Measurements from ENCODE around the gene APOBEC3G. TPM values are rescaled to one million over a fixed set of nuclear protein-coding genes. Genes with fewer than 3 reads are reported as not detected.

The APOBEC3G gene
- total and polyA plus RNA-seq, 10 of the 15 experiments (the other 5 are each of a cell fraction or from before 2014, with no cell fraction given) = 103 to 232 (median 152) TPM

DNA sequence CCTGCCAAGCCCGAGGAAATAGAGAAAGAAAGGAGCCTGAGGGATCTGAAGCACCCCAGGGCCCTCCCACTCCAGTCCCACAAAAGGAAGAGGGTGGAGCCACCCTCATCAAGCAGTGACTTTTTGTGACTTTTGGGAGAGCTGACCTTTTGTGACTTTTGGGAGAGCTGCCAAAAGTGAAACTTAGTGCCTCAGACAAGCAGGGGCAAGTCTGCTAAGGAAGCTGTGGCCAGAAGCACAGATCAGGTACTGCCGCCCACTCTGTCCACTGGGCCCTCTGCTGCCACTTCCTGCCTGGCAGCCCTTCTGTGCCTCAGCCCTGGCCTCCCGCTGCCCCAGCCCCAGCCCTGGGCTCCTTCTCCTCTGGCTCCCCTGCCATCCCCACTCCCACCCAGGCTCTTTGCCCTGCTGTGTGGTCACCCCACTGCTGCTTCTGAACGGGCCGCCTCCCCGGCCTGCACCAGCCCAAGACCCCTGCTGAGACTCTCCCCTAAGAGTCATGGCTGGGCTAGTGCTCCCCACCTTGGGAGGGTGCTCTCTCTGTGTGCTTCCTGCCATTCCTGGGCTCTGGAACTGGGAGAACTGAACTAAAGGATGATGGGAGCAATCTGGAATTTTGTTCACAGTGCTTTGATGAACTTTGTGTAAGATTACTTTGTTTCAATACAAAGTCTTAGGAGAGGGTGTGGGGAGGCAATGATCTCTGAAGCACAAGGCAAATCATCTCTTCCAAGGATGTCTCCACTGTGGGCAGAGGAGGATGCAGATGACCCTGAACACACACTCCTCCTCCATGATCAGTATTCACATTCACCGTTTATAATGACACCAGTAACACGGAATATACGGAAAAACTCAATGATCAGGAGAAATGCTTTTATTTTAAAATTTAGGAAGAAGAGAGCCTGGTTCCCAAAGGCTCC lies 20.3 kb downstream of the APOBEC3G start, which contains the start of gene APOBEC3H (continued):
- TF ChIP-seq, protein P1, sequence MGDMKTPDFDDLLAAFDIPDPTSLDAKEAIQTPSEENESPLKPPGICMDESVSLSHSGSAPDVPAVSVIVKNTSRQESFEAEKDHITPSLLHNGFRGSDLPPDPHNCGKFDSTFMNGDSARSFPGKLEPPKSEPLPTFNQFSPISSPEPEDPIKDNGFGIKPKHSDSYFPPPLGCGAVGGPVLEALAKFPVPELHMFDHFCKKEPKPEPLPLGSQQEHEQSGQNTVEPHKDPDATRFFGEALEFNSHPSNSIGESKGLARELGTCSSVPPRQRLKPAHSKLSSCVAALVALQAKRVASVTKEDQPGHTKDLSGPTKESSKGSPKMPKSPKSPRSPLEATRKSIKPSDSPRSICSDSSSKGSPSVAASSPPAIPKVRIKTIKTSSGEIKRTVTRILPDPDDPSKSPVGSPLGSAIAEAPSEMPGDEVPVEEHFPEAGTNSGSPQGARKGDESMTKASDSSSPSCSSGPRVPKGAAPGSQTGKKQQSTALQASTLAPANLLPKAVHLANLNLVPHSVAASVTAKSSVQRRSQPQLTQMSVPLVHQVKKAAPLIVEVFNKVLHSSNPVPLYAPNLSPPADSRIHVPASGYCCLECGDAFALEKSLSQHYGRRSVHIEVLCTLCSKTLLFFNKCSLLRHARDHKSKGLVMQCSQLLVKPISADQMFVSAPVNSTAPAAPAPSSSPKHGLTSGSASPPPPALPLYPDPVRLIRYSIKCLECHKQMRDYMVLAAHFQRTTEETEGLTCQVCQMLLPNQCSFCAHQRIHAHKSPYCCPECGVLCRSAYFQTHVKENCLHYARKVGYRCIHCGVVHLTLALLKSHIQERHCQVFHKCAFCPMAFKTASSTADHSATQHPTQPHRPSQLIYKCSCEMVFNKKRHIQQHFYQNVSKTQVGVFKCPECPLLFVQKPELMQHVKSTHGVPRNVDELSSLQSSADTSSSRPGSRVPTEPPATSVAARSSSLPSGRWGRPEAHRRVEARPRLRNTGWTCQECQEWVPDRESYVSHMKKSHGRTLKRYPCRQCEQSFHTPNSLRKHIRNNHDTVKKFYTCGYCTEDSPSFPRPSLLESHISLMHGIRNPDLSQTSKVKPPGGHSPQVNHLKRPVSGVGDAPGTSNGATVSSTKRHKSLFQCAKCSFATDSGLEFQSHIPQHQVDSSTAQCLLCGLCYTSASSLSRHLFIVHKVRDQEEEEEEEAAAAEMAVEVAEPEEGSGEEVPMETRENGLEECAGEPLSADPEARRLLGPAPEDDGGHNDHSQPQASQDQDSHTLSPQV (IDR thresholded peaks at IDR 0.05) = no peak
- TF ChIP-seq NR2C2 (IDR thresholded peaks at IDR 0.05; ENCODE audit: borderline replicate concordance, control insufficient read depth, insufficient read length, low read depth) (no peak), NBN (IDR thresholded peaks at IDR 0.05) (0 out of 2 replicates have a peak, but pooled peaks have one; percentile 33), MTA3 (IDR thresholded peaks at IDR 0.05; ENCODE audit: borderline replicate concordance, low read length) (0 out of 2 replicates have a peak, but pooled peaks have one; percentile 30), CBX5 (IDR thresholded peaks at IDR 0.05; ENCODE audit: low read depth) (no peak), BRCA1 (IDR thresholded peaks at IDR 0.05; ENCODE audit: low read depth, low read length) (no peak), EP300 (IDR thresholded peaks at IDR 0.05; ENCODE audit: borderline replicate concordance in 1 of 2, control insufficient read depth in 1 of 2, low read depth in 2 of 2, low read length in 2 of 2) (no peak), ZNF24 (IDR thresholded peaks at IDR 0.05) (no peak), SPI1 (IDR thresholded peaks at IDR 0.05; ENCODE audit: borderline replicate concordance, insufficient read depth, low read depth, low read length) (peak; percentile 22; the same call in 1 of the 2 replicates), GATAD2B (conservative IDR thresholded peaks at IDR 0.05; ENCODE audit: low read depth) (peak; percentile 86), SMARCA5 (IDR thresholded peaks at IDR 0.05) (no peak), TCF12 (IDR thresholded peaks at IDR 0.05; ENCODE audit: low read depth, low read length) (no peak), STAT3 (IDR thresholded peaks at IDR 0.05; ENCODE audit: low read depth, low read length) (no peak), PAX8 (IDR thresholded peaks at IDR 0.05) (no peak), IKZF1 (conservative IDR thresholded peaks at IDR 0.05) (peak; percentile 92), ZBED1 (IDR thresholded peaks at IDR 0.05; ENCODE audit: borderline replicate concordance) (peak; percentile 61; the same call in 1 of the 2 replicates), MYB (IDR thresholded peaks at IDR 0.05; ENCODE audit: borderline replicate concordance, low read depth, low read length) (no peak), POLR2AphosphoS2 (IDR thresholded peaks at IDR 0.05; ENCODE audit: low read depth, low read length) (no peak), TARDBP (IDR thresholded peaks at IDR 0.05; ENCODE audit: borderline replicate concordance) (no peak), RUNX3 (IDR thresholded peaks at IDR 0.05; ENCODE audit: low read length) (peak; percentile 78), ETV6 (conservative IDR thresholded peaks at IDR 0.05 in 1 of 2, IDR thresholded peaks at IDR 0.05 in 1 of 2; ENCODE audit: borderline replicate concordance in 1 of 2, low read depth in 1 of 2) (peak in 1 of 2 experiments; percentile 57; a peak in 1 of 4 replicates), FOXM1 (IDR thresholded peaks at IDR 0.05; ENCODE audit: low read depth, low read length) (0 out of 2 replicates have a peak, but pooled peaks have one; percentile 21), RAD51 (IDR thresholded peaks at IDR 0.05) (no peak), PML (IDR thresholded peaks at IDR 0.05; ENCODE audit: low read length) (no peak)
- TF ChIP-seq, protein P2, sequence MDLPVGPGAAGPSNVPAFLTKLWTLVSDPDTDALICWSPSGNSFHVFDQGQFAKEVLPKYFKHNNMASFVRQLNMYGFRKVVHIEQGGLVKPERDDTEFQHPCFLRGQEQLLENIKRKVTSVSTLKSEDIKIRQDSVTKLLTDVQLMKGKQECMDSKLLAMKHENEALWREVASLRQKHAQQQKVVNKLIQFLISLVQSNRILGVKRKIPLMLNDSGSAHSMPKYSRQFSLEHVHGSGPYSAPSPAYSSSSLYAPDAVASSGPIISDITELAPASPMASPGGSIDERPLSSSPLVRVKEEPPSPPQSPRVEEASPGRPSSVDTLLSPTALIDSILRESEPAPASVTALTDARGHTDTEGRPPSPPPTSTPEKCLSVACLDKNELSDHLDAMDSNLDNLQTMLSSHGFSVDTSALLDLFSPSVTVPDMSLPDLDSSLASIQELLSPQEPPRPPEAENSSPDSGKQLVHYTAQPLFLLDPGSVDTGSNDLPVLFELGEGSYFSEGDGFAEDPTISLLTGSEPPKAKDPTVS (IDR thresholded peaks at IDR 0.05; ENCODE audit: low read depth, low read length) = no peak
